Measurements from ENCODE around the gene FABP3. TPM values are rescaled to one million over a fixed set of nuclear protein-coding genes. Genes with fewer than 3 reads are reported as not detected.

The FABP3 gene
- total RNA-seq = 0.42 TPM in 1 of 2 replicates, not detected in the other

DNA sequence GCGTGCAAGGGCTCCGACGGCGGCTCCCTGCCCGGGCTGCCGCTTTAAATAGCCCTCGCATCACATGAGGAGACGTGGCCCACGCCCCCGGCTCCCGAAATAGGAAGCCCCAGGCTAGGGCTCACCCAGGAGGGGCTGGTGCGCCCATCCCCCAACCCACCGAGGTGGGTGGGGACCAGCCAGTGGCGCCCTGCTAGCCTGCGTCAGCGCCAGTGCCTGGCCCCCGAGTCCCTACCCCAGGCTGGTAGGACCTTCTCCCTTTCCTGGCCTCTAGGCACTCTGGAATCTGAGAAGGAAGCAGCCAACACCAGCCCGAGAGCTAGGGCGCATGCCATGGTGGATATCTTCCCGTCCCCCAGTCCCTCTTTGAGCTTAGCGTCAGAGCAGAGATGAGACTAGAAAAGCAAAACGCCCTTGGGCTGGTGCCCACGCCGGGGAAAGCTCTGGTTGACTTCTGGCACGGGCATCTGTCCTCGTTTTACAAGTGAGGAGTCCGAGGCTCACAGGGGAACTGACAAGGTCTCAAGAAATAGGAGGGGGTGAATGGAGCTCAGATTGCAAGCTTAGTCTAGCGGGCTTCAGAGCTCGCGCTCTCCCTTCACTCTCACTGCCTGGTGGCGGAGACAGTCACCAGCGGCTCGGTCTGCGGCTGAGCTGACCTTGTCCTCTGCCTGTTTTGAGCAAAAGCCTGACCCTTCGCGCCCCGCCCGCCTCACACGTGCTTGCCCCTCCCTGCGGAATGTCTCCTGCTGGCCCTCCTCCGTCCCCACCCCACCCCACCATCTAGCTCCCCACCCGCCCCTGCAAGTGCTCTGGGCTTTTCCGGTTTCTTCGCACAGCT is at the start of gene FABP3:
TSS of gene FABP3 (minus strand) at position 21 of the 841 bp plus-strand sequence. CDS start 62 bp downstream, outside the sequence.

DNA sequence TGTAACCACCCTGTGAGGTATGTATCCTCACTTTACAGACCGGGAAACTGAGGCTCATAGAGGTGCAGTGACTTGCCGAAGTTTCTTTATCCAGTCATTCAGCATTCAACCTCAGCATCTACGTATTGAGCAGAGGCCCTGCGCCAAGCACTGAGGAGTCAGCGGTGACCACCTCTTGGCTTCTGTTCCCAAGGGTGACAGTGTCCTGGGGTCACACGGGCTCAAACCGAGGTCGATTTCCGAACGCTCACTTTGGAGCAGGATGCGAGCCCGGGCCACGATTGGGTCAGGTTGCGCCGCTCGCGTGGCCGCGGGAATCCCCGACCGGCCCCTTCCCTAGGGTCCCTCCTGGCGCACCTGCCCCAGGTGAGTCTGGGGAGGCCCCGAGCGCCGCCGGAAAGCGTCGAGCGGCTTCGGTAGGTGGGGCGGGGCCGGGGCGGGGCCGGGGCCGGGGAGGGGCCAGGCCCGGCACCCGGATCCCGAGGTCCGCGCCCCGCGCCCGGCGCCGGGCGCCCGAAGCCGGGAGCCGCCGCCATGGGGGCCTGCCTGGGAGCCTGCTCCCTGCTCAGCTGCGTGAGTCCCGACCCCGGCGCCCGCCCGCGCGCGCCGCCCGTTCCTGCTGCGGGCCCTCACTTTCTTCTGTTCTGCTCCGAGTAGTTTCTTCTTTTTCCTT is 40.0 kb upstream of the FABP3 start, which contains the start of gene SERINC2:
TSS of gene SERINC2 (plus strand) at position 482 of the 673 bp plus-strand sequence. CDS start at position 535, 53 bp downstream.

Other genes starting within 250 kb of the FABP3 start
- gene NKAIN1, start 133.2 kb downstream of the FABP3 start, total RNA-seq = 0.07 TPM in 1 of 2 replicates, not detected in the other
- 57.5 and 73.8 TPM in 2 replicates for gene SNRNP40, start 76.3 kb downstream of the FABP3 start, total RNA-seq
- gene ZCCHC17, start 76.0 kb downstream of the FABP3 start, total RNA-seq = 34.2 and 47.7 TPM in 2 replicates
- gene SERINC2, start 40.1 kb upstream of the FABP3 start, total RNA-seq = 188 and 258 TPM in 2 replicates
- gene TINAGL1, start 203.4 kb upstream of the FABP3 start, total RNA-seq = 271 and 279 TPM in 2 replicates
- not detected in 2 replicates for gene HCRTR1, start 244.6 kb upstream of the FABP3 start, total RNA-seq

All from airway epithelial cell (primary cell).